Tibial nerve (tissue), 4 donors: ENCODE measurements around the gene A4GNT.

Source experiments
- CTCF ChIP-seq, 5 experiments: fragments of 200-600 bp in 3 of 5; fragments of 450-650 bp in 2 of 5; sonication (generic) in 3 of 5; IDR thresholded peaks; one replicate each; pipeline ENCODE4 v1.5.1; 2016 to 2019; ENCODE audit warnings: antibody characterized with exemption in 5 of 5, mild to moderate bottlenecking in 3 of 5, moderate library complexity in 2 of 5
- EP300 ChIP-seq, 2 donors: sonication (generic); formaldehyde crosslinking; IDR thresholded peaks; one replicate each; pipeline ENCODE4 v1.6.1; 2017; ENCODE audit warnings: antibody characterized with exemption in 2 of 2, mild to moderate bottlenecking in 1 of 2
- POLR2A ChIP-seq, 2 donors: fragments of 450-650 bp; IDR thresholded peaks; one replicate each; pipeline ENCODE4 v1.6.1; 2017; ENCODE audit warnings: antibody characterized with exemption in 2 of 2, mild to moderate bottlenecking in 2 of 2, moderate library complexity in 2 of 2

DNA sequence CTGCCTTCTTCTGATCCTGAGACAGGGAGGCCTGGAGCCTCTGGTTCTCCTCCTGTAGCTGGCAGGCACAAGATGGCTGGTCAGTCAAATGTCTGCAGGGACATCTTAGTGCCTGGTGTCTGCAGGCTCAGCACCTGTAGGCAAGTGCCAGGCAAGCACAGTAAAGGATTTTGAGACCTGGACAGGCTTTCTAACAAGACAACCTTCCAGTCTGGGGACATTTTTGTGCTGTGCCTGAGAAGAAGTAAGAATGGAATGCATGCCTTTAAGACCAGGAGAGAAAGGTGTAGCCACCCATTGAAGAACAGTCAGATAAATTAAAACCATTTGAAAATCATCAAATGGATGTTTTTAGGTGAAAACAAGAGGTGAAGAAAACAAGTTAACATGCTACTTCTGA, 48.0 kb downstream of the A4GNT start:
- no peak for TF ChIP-seq POLR2A (IDR thresholded peaks at IDR 0.05)
- TF ChIP-seq CTCF (IDR thresholded peaks at IDR 0.05), result no peak
- no peak for TF ChIP-seq EP300 (IDR thresholded peaks at IDR 0.05)
